GM19324 (cell line): ENCODE results near the gene CSMD2.

Source experiments
- ATAC-seq: cut with Tn5 transposase; IDR thresholded peaks from one replicate; pipeline ENCODE4 v1.9.1; 2021; ENCODE audit warnings: mild to moderate bottlenecking, moderate library complexity; ENCODE audit not compliant: unreplicated experiment, low FRiP score

The CSMD2 gene

DNA sequence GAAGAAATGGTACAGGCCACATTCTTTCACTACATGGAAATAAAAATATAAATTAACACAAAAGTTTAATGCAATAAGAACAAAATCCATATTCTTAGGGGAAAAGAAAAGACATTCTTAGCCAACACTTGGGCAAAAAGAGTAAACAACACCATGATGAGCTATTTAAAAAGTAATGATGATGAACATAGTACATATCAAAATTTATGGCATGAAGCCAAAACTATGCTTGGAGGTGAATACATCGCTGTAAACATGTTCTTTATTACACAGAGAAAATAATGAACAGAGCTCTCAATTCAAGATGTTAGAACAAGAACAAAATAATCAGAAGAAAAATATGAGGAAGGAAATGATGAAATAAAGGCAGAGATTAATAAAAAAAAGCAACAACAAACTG is 534.3 kb downstream of the CSMD2 start:
- no peak for ATAC-seq

DNA sequence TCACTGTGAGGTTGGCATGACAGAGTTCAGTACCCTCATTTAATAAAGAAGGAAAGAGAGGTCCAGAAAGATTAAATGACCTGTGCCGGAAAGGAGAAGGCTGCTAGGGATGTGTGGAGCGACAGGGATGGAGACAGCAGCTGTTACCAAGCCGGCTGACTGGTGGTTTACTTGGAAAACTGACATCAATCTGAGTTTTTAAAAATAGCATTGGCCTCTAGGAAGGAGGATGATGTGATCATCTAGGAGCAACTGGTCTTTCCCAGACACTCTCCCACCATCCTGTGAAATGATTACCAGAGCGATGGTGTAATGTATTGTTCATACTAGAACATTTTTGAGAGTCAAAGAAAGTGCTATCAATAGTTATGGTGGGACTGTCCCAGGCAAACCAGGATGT is 538.2 kb downstream of the CSMD2 start:
- no peak for ATAC-seq

DNA sequence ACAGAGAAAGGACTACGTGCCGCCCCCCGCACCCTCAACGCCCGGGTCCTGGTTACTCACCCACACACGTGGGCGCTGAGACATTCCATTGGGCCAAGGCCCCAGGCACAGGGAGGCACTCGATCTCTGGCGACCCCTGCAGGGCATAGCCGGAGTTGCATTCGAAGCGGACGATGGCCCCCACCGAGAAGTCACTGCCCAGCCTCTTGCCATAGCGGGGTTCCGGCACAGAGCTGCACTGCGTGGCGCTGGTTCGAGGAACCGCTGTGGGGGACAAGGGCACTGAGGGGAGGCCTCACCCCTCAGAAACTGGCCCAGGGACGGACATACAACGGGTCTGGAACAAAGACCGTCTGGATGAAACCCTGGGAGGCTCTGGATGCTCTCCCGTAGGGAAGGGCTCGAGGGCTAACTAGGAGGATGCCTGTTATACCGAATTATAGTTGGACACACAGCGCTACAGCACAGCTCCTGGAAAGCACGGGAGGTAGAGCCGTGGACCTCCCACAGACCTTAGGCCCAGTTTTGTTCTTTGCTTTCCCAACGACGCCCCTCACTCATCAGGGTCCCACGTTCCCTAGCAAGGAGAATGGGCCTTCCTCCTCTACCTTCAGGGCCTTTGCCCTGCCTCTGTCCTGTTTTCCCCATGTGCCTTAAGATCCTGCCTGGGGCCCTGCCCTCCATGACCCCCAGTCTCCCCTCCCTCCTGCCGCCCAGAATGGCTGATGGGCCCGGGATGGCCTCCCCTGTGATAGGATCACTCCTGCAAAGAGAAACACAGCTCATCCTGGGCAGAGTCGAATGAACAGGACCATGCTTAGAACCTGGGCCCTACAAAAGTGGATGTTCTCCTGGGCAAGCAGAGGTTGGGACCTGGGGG is 539.8 kb downstream of the CSMD2 start:
- ATAC-seq, result no peak

DNA sequence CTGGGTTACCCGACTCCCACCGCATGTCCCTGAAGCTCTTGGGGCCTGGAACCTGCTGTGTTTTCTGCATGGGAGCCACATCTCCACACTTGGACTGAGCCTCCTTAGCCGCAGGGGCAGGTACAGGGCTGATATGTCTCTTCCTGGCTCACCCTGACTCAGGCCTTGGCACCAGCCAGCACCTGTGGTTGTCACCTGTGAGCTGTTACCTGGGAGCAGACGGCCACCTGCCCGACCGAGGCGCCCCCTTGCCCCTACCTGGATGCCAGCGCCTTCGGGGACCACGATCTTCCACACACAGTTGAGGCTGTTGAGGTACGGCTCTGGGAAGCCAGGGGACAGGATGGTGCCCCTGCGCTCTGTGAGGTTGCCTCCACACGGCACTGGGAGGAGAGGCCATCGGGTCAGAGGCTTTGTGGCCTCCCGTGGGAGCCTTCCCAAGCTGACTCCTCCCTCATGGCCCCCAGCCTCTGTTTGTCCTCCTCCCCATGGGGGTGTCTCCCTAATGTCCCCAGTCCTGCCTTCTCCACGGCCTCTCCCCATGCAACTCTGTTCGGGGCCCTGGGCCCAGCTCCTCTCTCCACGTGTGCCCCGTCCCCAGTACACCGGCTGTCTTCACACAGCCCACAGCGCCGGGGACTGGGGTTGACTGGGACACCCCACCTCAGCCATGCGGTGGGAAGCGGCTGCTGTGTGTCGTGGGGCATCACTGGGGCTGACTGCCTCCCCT is 540.6 kb downstream of the CSMD2 start:
- ATAC-seq, result no peak

DNA sequence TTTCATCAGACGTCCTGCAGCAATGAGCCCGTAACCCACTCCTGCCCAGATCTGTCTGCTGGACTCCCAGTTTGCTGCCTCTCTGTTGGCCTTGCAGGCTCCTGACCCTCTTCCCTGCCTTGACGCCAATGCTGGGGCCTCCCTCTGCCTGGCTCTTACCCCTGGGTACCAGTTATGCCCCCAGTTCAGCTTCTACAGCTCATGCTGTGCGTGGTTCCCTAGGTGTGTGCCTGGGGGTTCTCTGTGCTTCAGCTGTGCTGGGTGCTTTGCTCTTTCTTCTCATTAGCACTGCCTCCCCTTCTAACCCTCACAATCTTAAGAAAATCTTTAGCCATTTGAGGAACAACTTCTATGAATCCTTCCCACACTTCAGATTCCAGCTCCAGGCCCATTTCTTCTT is 541.2 kb downstream of the CSMD2 start:
- no peak for ATAC-seq

DNA sequence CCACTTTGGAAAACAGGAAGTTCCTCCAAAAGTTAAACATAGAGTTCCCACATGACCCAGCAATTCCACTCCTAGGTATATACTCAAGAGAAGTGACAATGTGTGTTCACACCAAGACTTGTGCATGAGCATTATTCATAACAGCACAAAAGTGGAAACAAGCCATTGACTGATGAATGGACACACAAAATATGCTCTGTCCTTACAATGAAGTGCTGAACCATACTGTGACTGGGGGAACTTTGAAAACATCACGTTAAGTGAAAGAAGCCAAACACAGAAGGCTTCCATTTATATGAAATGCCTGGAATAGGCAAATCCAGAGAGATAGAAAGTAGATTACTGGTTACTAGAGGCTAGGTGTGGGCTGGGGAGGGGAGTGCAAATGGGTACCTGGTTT is 542.3 kb downstream of the CSMD2 start:
- no peak for ATAC-seq

DNA sequence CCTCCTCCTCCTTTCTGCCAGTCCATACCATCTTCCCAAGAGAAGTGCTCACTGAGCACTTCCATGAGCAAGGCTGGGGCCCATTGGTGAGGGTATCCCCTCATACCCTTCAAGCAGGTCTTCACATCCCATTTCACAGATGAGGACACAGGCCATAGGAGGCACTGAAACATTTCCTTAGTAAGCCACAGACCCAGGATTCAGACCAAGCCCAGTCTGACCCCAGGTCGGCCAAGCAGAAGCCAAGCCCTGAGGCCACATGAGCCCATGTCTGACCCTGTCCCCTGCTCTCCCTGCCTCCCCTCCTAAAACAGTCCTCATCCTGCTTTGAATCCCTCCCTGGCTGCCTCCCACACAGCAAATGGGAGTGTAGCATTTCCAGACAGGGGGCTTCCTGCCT is 546.4 kb downstream of the CSMD2 start:
- no peak for ATAC-seq

DNA sequence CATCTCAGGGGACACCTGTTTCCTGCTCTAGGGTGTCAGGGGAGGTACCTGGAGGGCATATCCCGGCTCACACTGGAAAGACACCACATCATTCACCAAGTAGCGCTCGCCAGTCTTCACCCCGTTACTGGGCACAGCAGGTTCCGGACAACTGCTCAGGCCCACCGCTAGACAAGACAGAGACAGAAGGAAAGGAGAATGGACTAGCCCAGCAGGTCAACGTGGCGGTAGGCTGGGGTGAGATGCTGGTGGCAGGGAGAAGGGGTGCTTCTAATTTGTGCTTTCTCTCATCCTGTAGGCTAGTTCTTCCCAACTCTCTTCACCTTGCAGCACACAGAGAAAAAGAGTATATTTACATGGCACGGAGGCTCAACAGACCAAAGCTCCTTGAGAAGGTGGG is 547.6 kb downstream of the CSMD2 start:
- no peak for ATAC-seq

DNA sequence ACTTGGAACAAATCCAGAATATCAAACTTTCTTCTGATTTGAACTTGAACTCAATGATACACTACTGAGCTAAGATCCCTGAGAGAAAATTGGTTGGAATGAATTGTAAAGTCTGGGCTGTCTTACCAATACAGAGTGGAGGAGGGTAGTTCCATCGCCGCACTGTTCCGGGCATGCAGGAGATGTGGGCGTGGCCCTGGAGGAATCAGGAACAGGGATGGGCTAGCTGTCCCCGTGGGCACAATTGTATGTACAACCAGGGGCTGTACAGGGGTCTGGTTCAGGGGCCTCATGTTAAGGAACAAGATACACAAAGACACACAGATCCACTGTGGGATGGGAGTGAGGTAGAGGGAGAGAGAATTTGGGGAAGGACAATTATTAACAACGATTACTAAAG is 548.2 kb downstream of the CSMD2 start:
- no peak for ATAC-seq

DNA sequence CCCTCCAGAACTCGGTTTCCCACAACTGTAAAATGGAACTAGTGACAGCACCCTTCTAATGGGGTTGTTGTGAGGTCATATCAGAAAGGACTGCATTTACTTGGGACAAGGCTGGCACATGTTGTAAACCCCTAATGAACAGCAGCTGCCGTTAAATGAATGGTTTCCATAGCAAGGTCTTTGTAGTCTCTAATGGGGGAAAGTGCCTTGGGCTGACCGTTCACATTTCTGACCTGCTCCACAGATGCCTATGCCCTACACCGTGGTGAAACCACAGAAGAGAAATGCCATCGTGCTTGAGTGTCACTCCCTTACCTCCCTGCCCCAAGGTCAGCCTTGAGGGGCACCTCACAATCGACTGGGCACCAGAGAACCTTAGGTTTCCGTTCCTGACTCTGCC is 549.5 kb downstream of the CSMD2 start:
- no peak for ATAC-seq

DNA sequence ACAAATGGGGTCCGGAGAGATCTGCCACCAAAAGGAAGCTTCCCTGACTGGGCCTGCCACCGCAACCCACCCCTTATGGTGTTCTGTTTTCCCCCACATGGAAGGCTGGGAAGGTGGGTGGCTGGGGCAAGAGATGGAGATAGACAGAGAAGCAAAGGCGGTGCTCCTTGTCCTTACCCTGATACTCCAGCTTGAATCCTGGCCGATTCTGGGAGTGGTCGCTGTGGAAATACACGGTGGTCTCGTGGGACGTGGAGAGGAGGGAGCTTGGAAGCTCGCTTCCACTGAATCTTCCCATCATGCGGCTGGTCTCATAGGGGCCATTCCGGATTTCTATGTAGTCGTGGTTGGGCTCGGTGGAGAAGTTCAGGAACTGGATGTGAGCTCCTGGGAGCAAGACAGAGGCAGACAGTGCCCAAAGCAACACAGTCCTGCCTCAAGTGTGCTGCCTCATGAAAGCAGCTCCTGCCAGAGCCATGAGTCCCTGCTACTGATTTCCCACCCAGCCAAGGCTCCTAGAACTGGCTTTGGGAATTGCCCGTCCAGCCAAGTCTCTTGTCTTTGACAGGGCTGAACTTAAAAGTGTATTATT is 554.1 kb downstream of the CSMD2 start:
- ATAC-seq, result no peak

DNA sequence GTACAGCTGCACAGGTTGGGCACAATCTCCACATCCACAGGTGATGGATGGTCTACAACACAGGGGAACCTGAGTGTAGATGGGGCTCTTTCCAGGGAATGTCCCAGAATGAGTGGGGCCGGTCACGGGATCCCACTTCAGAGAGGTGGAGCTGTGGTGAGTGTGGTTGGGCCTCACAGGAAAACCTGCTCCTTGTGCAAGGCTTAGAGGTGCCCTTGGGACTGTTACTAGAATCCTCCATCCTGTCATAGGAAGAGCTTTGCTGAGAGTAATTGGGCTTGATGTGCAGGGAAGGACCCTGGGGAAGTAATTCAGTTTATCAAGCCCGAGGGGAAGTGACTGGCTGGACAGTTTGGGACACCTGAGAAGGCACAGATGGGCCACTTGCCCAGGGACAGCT is 554.6 kb downstream of the CSMD2 start:
- no peak for ATAC-seq

DNA sequence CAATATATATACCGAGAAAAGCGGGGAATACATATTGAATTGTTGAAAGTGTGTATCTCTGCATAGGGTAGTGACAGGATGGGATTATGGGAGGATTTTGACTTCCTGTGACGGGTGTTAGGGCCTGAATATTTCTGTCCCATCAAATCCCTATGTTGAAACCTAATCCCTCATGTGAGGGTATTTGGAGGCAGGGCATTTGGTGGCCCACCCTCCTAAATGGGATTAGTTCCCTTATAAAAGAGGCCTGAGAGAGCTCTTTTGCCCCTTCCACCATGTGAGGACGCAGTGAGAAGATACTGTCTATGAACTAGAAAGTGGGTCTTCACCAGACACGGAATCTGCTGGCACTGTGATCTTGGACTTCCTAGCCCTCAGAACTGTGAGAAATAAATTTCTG is 555.3 kb downstream of the CSMD2 start:
- no peak for ATAC-seq

DNA sequence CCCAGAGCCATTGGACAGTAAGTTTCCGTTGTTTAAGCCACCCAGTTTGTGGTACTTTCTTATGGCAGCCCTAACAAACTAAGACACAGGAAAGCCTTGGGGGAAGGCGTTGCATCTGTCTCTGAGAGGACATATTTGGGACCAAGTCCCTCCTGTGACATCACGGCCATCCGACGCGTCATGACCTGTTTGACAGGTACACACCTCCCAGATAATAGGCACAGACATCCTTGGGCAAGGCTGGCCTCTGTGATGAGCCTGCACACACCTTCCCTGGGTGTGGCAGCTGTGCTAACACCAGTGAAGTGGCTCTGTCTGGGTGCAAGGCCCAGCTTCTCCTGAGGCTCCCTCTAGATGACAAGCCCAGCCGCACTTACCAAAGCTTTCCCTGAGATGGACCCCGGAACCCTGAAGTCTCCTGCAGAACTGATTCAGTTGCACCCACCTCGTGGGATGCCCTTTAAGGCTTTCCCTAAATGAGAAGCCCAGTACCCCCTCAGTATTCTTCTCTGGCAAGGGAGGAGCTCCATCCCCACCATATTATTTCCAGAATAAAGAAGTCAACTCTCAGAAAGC is 556.1 kb downstream of the CSMD2 start:
- no peak for ATAC-seq

DNA sequence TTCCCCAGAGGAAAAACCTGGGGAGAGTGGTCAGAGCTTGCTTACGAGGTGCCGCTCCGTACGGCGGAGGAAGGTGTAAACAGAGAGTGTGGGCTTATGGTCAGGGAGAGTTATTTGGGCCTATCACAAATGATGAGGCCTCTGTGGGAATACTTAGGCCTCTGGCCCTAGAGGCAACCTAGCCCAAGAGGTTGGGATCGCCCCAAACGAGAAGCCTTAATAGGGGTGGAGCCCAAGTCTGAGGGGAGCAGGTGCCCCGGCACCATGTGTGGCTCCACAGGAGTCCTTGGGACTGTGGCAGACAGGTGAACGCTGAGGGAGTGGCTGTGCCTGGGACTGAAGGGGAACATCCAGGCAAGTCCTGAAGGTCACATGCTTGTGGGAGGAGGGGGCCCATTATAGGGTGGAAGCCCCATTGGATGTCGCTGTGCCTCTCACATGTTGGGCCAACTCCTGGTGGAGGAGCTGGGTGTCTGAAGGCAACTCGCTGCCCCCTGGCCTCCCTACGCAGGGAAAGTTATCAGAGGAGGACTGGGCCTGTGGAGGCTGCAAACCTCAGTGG is 557.5 kb downstream of the CSMD2 start:
- ATAC-seq, result no peak

DNA sequence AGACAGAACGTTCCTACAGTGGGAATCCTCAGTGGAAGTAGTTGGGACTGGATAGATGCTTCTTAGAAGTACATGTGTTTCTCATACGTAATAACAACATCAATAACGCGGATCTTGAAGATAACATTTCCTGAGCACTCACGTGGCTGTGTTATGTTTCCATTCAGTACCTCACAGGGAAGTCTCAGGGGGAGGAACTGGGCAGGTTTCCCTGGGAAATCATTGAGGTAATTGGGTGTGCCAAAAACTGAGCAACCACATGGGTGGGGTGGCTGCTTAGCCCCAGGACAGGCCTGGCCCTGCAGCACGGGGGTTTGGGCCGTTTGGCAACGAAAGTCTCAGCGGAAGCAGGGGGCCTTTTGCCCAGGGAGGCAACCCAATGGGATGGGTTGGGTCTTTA is 558.8 kb downstream of the CSMD2 start:
- ATAC-seq, result no peak

DNA sequence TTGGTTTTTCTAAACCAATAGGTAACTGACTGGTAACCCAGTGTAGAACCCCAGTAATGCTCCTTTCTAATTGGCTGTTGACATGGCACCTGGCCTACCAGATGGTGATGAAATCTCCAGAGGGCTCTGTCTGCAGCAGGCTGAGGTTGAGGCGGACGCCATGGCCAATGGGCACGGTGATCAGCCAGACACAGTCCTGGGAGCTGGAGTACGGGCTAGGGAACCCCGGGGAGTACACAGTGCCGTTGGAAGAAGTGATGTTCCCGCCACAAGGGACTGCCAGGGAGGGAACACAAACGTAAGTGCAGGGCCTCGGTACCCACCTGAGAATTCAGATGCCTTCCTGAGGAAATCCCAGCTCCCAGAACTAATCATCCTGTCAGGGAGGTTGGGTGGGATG is 562.8 kb downstream of the CSMD2 start:
- ATAC-seq, result no peak

DNA sequence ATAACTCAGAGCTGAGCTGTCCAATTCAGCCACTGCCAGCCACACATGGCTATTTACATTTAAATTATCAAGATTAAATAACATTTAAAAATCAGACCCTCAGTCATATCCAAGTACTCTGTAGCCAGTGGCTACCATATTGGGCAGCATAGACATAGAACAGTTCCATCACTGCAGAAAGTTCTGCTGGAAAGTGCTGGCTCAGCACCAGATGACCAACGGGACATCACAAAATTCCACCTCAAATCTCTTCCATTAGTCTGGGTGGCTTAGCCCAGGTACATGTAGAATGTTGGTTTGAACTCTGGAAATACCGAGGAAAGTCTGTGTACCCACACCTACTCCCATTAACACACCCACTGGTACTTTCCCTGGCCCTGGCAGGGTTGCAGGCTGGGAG is 563.3 kb downstream of the CSMD2 start:
- ATAC-seq, result no peak

DNA sequence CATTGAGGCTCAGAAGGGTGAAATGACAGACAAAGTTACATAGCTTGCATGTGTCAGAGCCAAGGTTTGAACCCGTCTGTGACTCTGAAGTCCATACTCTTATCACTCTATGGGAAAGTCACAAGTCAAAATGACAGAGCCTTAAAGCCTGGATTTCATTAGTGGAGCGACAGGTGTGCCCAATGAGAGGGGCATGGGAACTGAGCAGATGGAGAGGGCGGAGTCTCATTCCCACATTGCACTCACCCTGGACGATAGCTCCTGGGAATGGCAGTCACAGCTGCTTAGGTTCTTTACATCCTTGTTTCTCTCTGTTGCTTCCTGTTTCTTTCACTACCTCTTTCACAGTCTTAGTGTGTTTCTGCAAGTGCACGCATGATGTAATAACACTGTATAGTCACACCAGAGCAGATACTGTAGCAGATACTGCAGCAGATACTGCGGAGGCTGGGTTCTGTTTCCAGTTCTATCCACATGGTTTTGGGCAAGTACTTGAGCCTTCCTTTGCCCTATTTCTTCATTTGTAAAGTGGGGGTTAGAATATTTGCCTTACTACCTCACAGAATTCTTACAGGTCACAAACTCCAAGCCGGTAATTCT is 565.4 kb downstream of the CSMD2 start:
- no peak for ATAC-seq

DNA sequence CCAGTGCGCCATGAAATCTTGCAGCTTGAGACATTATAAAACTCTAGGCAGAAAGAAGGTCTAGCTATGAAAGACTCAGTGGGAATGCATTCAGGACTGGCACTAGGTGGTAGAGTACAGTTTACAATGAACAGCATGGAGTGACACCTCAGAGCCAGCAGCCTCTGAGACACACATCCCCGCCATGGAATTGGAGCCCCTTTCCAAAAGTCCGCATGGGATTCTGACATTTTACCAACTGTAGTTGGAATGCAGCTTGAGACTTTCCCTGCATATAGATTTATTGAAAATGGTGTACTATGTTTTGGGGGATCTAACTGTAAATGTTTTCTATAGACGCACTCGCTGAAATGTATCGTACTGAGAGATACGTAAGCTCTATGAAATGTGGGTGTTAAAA is 576.3 kb downstream of the CSMD2 start:
- ATAC-seq, result no peak

DNA sequence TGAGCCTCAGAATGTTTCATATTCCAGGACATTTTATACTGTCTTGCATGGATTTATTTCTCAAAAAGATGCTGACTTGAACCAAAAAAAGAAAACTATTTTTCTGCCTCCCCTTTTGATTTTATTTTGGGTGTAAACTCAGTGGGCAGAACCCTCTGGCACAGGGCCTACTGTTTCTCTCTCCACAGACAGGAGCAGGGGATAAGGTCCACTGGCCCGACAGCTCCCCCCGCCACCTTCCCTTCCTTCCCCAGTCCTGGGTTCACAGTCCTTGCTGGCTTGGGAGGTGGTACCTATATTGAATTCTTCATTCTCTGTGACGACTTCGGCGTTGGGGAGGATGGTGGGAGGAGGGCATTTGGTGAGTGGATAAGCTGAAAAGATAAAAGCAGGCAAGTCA is 578.2 kb downstream of the CSMD2 start:
- no peak for ATAC-seq
